ENCODE measurements around the gene CLDN10. TPM values are rescaled to one million over a fixed set of nuclear protein-coding genes. Genes with fewer than 3 reads are reported as not detected.
"Not testable (repeated sequence)": the region's sequence is repeated elsewhere in the genome, so short reads cannot be mapped to it uniquely, and the experiment has no call there.

Gene CLDN10
- total RNA-seq, 1 donor from 2014 or later: 0.76 TPM

GRCh38 chr13:95541911-95542474 lies 10.5 kb upstream of the CLDN10 start:
- ATAC-seq: no peak

- ATAC-seq: no peak
Measured at GRCh38 chr13:95544293-95544692, 8.2 kb upstream of the CLDN10 start.

GRCh38 chr13:95546919-95547318 lies 5.6 kb upstream of the CLDN10 start:
- no peak for ATAC-seq

GRCh38 chr13:95547531-95548167 lies 4.9 kb upstream of the CLDN10 start:
- no peak for ATAC-seq

GRCh38 chr13:95552208-95552538 lies 347 bp upstream of the CLDN10 start:
- ATAC-seq: no peak

- no peak for ATAC-seq
Measured at GRCh38 chr13:95553581-95554385, 1.3 kb downstream of the CLDN10 start.

- ATAC-seq: no peak
Measured at GRCh38 chr13:95557013-95557412, 4.5 kb downstream of the CLDN10 start.

GRCh38 chr13:95559100-95559499 lies 6.6 kb downstream of the CLDN10 start:
- ATAC-seq: no peak

- no peak for ATAC-seq
Measured at GRCh38 chr13:95560387-95560786, 7.9 kb downstream of the CLDN10 start.

GRCh38 chr13:95564091-95564490 lies 11.6 kb downstream of the CLDN10 start:
- no peak for ATAC-seq

- peak; percentile 56 for ATAC-seq
Measured at GRCh38 chr13:95564733-95565291, 12.3 kb downstream of the CLDN10 start.

- ATAC-seq: not testable (repeated sequence)
Measured at GRCh38 chr13:95565758-95566157, 13.2 kb downstream of the CLDN10 start.

GRCh38 chr13:95568131-95568530 lies 15.6 kb downstream of the CLDN10 start:
- no peak for ATAC-seq

- no peak for ATAC-seq
Measured at GRCh38 chr13:95570016-95570415, 17.5 kb downstream of the CLDN10 start.

- ATAC-seq: no peak
Measured at GRCh38 chr13:95571941-95572340, 19.4 kb downstream of the CLDN10 start.

GRCh38 chr13:95573221-95573620 lies 20.7 kb downstream of the CLDN10 start:
- peak; percentile 82 for ATAC-seq

- ATAC-seq: no peak
Measured at GRCh38 chr13:95579303-95579702, 26.8 kb downstream of the CLDN10 start.

- ATAC-seq: no peak
Measured at GRCh38 chr13:95585867-95586266, 33.3 kb downstream of the CLDN10 start.

GRCh38 chr13:95588134-95588533 lies 35.6 kb downstream of the CLDN10 start:
- ATAC-seq: no peak

- no peak for ATAC-seq
Measured at GRCh38 chr13:95588721-95589120, 36.2 kb downstream of the CLDN10 start.

- no peak for ATAC-seq
Measured at GRCh38 chr13:95593462-95593861, 40.9 kb downstream of the CLDN10 start.

- no peak for ATAC-seq
Measured at GRCh38 chr13:95596701-95597100, 44.2 kb downstream of the CLDN10 start.

GRCh38 chr13:95601216-95601615 lies 48.7 kb downstream of the CLDN10 start:
- no peak for ATAC-seq

GRCh38 chr13:95601906-95602305 lies 49.4 kb downstream of the CLDN10 start:
- no peak for ATAC-seq

Data from esophagus mucosa (tissue), 1 donor.